Measurements from ENCODE around the gene SLC35E4. TPM values are rescaled to one million over a fixed set of nuclear protein-coding genes. Genes with fewer than 3 reads are reported as not detected.

The SLC35E4 gene
- total and polyA plus RNA-seq, 8 donors, result 1.8 to 3.8 (median 2.9) TPM

GRCh38 chr22:30648825-30649224 is 13.2 kb downstream of the SLC35E4 start:
- H3K4me3 ChIP-seq, result no peak overlapping the region
- intact Hi-C loops (cut with DNase I), result no loop called here
- H3K27me3 ChIP-seq, result no peaks in the 10 kb centered on the region
- DNase-seq (no peak), ATAC-seq (no peak)
- H3K4me1 ChIP-seq, result peaks cover 3 to 14% of the 10 kb centered on the region in 2 donors
- peak overlapping the region in 1 of 2 donors; percentile 7 for H3K27ac ChIP-seq
- no peaks in the 10 kb centered on the region for H3K36me3 ChIP-seq
- no peaks in the 10 kb centered on the region for H3K9me3 ChIP-seq
- no peak for TF ChIP-seq CTCF (IDR thresholded peaks at IDR 0.05)

- Histone ChIP-seq H3K27ac (peak overlapping the region in 1 of 2 donors; percentile 7), H3K36me3 (no peaks in the 10 kb centered on the region), H3K4me1 (peaks cover 3 to 14% of the 10 kb centered on the region in 2 donors), H3K4me3 (no peak overlapping the region), H3K27me3 (no peaks in the 10 kb centered on the region), H3K9me3 (no peaks in the 10 kb centered on the region)
- ATAC-seq, result peak; percentile 92
- TF ChIP-seq CTCF (IDR thresholded peaks at IDR 0.05), result no peak
- peak in 2 of 4 donors; percentile 72 to 85 for DNase-seq
- intact Hi-C loops (cut with DNase I), result no loop called here
Observed at GRCh38 chr22:30649430-30650007, 13.9 kb downstream of the SLC35E4 start.

- Histone ChIP-seq H3K27me3 (no peaks in the 10 kb centered on the region), H3K4me3 (no peak overlapping the region), H3K4me1 (peaks cover 3 to 14% of the 10 kb centered on the region in 2 donors), H3K36me3 (no peaks in the 10 kb centered on the region), H3K9me3 (no peaks in the 10 kb centered on the region), H3K27ac (no peak overlapping the region)
- intact Hi-C loops (cut with DNase I), result no loop called here
- peak; percentile 27 for ATAC-seq
- DNase-seq, result peak in 1 of 4 donors; percentile 41
- no peak for TF ChIP-seq CTCF (IDR thresholded peaks at IDR 0.05)
Observed at GRCh38 chr22:30650508-30651116, 15.0 kb downstream of the SLC35E4 start.

GRCh38 chr22:30652852-30653251 is 17.3 kb downstream of the SLC35E4 start:
- Histone ChIP-seq H3K9me3 (no peaks in the 10 kb centered on the region), H3K27me3 (no peaks in the 10 kb centered on the region), H3K4me3 (no peak overlapping the region), H3K36me3 (no peaks in the 10 kb centered on the region), H3K4me1 (peaks cover 3 to 14% of the 10 kb centered on the region in 2 donors), H3K27ac (no peak overlapping the region)
- no peak for TF ChIP-seq CTCF (IDR thresholded peaks at IDR 0.05)
- ATAC-seq (no peak), DNase-seq (no peak)
- intact Hi-C loops (cut with DNase I), result no loop called here

GRCh38 chr22:30654361-30654760 is 18.8 kb downstream of the SLC35E4 start:
- DNase-seq (no peak), ATAC-seq (no peak)
- no peak overlapping the region for H3K4me3 ChIP-seq
- peaks cover 3 to 8% of the 10 kb centered on the region in 2 donors for H3K4me1 ChIP-seq
- H3K36me3 ChIP-seq, result no peaks in the 10 kb centered on the region
- H3K27ac ChIP-seq, result no peak overlapping the region
- intact Hi-C loops (cut with DNase I), result no loop called here
- no peaks in the 10 kb centered on the region for H3K27me3 ChIP-seq
- no peaks in the 10 kb centered on the region for H3K9me3 ChIP-seq
- TF ChIP-seq CTCF (IDR thresholded peaks at IDR 0.05), result no peak

Measured in left lung (tissue), 10 donors.